HCT116 (cell line): Measurements from ENCODE around the gene GRK1.

Source experiments
- EGR1 ChIP-seq: IDR thresholded peaks from 2 replicates; pipeline ENCODE4 v1.6.1; 2012; ENCODE audit warnings: low read depth
- EZH2 ChIP-seq: fragments of 200-600 bp; sonication (generic); IDR thresholded peaks from 2 replicates; pipeline ENCODE4 v1.6.1; 2017; ENCODE audit warnings: antibody characterized with exemption, mixed run types
- EZH2phosphoT487 ChIP-seq: fragments of 200-600 bp; IDR thresholded peaks from 2 replicates; pipeline ENCODE4 v1.6.1; 2018; ENCODE audit warnings: antibody characterized with exemption, borderline replicate concordance
- POLR2A ChIP-seq: IDR thresholded peaks from 2 replicates; pipeline ENCODE4 v1.7.0; 2011; ENCODE audit warnings: borderline replicate concordance; ENCODE audit not compliant: insufficient read depth, insufficient read length; ENCODE audit errors: extremely low read depth
- TF ChIP-seq, protein P1 (sequence below), 3 experiments: fragments of 200-600 bp in 1 of 3; sonication (generic) in 1 of 3; IDR thresholded peaks in 2 of 3; conservative IDR thresholded peaks in 1 of 3; 2 replicates each; pipeline ENCODE4 v1.5.1; 2012 to 2017; ENCODE audit warnings: low read depth in 2 of 3, low read length in 2 of 3, antibody characterized with exemption in 1 of 3, borderline replicate concordance in 1 of 3, control low read depth in 1 of 3, mild to moderate bottlenecking in 1 of 3, mixed read lengths in 1 of 3, mixed run types in 1 of 3, moderate library complexity in 1 of 3; ENCODE audit not compliant: insufficient read depth in 1 of 3
- TF ChIP-seq, protein P2 (sequence below): IDR thresholded peaks from 2 replicates; pipeline ENCODE4 v1.6.1; 2012; ENCODE audit warnings: low read depth

DNA sequence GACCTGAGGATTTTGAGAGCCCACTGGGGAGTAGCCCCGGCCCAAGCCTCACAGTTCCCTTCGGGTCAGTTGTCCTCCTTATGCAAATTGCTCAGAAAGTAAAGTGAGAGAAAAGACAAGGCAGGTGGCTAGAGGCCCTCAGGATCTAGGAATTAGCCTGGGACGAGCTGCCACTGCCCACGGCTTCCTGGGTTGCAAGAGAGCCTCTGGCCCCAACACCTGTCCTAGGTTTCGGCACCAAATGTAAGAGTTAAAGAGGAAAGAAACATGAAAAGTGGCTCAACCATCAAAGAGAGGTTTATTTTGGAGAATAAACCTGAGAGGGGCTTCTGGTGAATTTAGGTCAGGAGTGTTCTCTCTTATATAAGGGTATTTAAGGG, 117.6 kb downstream of the GRK1 start:
- TF ChIP-seq, protein P1, sequence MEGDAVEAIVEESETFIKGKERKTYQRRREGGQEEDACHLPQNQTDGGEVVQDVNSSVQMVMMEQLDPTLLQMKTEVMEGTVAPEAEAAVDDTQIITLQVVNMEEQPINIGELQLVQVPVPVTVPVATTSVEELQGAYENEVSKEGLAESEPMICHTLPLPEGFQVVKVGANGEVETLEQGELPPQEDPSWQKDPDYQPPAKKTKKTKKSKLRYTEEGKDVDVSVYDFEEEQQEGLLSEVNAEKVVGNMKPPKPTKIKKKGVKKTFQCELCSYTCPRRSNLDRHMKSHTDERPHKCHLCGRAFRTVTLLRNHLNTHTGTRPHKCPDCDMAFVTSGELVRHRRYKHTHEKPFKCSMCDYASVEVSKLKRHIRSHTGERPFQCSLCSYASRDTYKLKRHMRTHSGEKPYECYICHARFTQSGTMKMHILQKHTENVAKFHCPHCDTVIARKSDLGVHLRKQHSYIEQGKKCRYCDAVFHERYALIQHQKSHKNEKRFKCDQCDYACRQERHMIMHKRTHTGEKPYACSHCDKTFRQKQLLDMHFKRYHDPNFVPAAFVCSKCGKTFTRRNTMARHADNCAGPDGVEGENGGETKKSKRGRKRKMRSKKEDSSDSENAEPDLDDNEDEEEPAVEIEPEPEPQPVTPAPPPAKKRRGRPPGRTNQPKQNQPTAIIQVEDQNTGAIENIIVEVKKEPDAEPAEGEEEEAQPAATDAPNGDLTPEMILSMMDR (IDR thresholded peaks at IDR 0.05 in 2 of 3, conservative IDR thresholded peaks at IDR 0.05 in 1 of 3; ENCODE audit: borderline replicate concordance in 1 of 3, insufficient read depth in 1 of 3, low read depth in 2 of 3, low read length in 2 of 3) = no peak
- TF ChIP-seq POLR2A (no peak), EZH2 (no peak), EGR1 (no peak), EZH2phosphoT487 (no peak)
- TF ChIP-seq, protein P2, sequence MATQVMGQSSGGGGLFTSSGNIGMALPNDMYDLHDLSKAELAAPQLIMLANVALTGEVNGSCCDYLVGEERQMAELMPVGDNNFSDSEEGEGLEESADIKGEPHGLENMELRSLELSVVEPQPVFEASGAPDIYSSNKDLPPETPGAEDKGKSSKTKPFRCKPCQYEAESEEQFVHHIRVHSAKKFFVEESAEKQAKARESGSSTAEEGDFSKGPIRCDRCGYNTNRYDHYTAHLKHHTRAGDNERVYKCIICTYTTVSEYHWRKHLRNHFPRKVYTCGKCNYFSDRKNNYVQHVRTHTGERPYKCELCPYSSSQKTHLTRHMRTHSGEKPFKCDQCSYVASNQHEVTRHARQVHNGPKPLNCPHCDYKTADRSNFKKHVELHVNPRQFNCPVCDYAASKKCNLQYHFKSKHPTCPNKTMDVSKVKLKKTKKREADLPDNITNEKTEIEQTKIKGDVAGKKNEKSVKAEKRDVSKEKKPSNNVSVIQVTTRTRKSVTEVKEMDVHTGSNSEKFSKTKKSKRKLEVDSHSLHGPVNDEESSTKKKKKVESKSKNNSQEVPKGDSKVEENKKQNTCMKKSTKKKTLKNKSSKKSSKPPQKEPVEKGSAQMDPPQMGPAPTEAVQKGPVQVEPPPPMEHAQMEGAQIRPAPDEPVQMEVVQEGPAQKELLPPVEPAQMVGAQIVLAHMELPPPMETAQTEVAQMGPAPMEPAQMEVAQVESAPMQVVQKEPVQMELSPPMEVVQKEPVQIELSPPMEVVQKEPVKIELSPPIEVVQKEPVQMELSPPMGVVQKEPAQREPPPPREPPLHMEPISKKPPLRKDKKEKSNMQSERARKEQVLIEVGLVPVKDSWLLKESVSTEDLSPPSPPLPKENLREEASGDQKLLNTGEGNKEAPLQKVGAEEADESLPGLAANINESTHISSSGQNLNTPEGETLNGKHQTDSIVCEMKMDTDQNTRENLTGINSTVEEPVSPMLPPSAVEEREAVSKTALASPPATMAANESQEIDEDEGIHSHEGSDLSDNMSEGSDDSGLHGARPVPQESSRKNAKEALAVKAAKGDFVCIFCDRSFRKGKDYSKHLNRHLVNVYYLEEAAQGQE = no peak
